H1 (cell line): Measurements from ENCODE around the gene TEN1. TPM values are rescaled to one million over a fixed set of nuclear protein-coding genes. Genes with fewer than 3 reads are reported as not detected.

Source experiments
- CTCF ChIA-PET: fragments of 300-600 bp; sonication (Branson Sonifier 250); formaldehyde crosslinking; loops from one replicate; lab custom pipeline; 2021; ENCODE audit not compliant: partially characterized antibody; lab: Charles Lee
- POLR2A ChIA-PET: fragments of 300-600 bp; sonication (Branson Sonifier 250); formaldehyde crosslinking; loops from one replicate; lab custom pipeline; 2021; ENCODE audit warnings: inconsistent platforms; ENCODE audit not compliant: partially characterized antibody; lab: Charles Lee
- DNase-seq, 2 experiments: peaks; one replicate each; pipeline versions ENCODE4 v3.0.0 to v3.0.0-alpha.2; 2010 to 2022; ENCODE audit warnings: low spot score in 2 of 2, low read depth in 1 of 2, mixed read lengths in 1 of 2
- FAIRE-seq: peaks from 2 replicates; lab custom pipeline; 2011; peaks lifted over from hg19 to GRCh38; lab: Jason Lieb, UNC
- H2AFZ ChIP-seq: 2 replicates; pipeline ENCODE4 v1.8.1; 2012; ENCODE audit warnings: low read length, inconsistent platforms
- H2AK5ac ChIP-seq: 2 replicates; pipeline ENCODE4 v1.6.1; 2013; ENCODE audit warnings: low read depth, low read length
- H2BK120ac ChIP-seq: replicated peaks from 2 replicates; pipeline ENCODE3; 2013; ENCODE audit warnings: low read depth, low read length, inconsistent platforms
- H2BK12ac ChIP-seq: 2 replicates; pipeline ENCODE4 v1.6.1; 2013; ENCODE audit warnings: low read depth, low read length
- H2BK15ac ChIP-seq: 2 replicates; pipeline ENCODE4 v1.6.1; 2013; ENCODE audit warnings: low read length
- H2BK20ac ChIP-seq: 2 replicates; pipeline ENCODE4 v1.6.1; 2013; ENCODE audit warnings: low read length
- H2BK5ac ChIP-seq: 2 replicates; pipeline ENCODE4 v1.6.1; 2013; ENCODE audit warnings: low read depth, low read length
- H3K14ac ChIP-seq: 2 replicates; pipeline ENCODE4 v1.6.1; 2013; ENCODE audit warnings: inconsistent platforms; ENCODE audit not compliant: insufficient read length
- H3K18ac ChIP-seq: 2 replicates; pipeline ENCODE4 v1.6.1; 2013; ENCODE audit warnings: low read length; ENCODE audit errors: extremely low read depth
- H3K23ac ChIP-seq: 2 replicates; pipeline ENCODE4 v1.6.1; 2013; ENCODE audit warnings: inconsistent platforms; ENCODE audit not compliant: insufficient read length
- H3K23me2 ChIP-seq: 2 replicates; pipeline ENCODE4 v1.6.1; 2013; ENCODE audit warnings: low read depth, low read length
- H3K27ac ChIP-seq: 2 replicates; pipeline ENCODE4 v1.6.1; 2011; ENCODE audit warnings: low read depth, low read length, inconsistent platforms
- H3K27me3 ChIP-seq, 4 experiments: replicated peaks in 1 of 4; 1 replicate in 1 of 4; 2 replicates in 3 of 4; pipeline versions ENCODE4 v1.6.1 to v1.8.1; 2011 to 2013; ENCODE audit warnings: low read length in 3 of 4, mild to moderate bottlenecking in 3 of 4, inconsistent platforms in 2 of 4, mixed read lengths in 2 of 4, moderate library complexity in 1 of 4; ENCODE audit not compliant: control insufficient read depth in 3 of 4, insufficient read depth in 3 of 4; ENCODE audit errors: extremely low read depth in 1 of 4
- H3K36me3 ChIP-seq, 4 experiments: 2 replicates each; pipeline versions ENCODE4 v1.6.1 to v1.8.1; 2011 to 2013; ENCODE audit warnings: mild to moderate bottlenecking in 4 of 4, low read length in 3 of 4, moderate library complexity in 2 of 4, control low read depth in 1 of 4, inconsistent platforms in 1 of 4; ENCODE audit not compliant: insufficient read depth in 4 of 4, control insufficient read depth in 2 of 4
- H3K4ac ChIP-seq: replicated peaks from 2 replicates; pipeline ENCODE3; 2013; ENCODE audit warnings: low read length, low read depth, mixed read lengths, inconsistent platforms; ENCODE audit not compliant: insufficient read length
- H3K4me1 ChIP-seq, 4 experiments: replicated peaks in 1 of 4; 1 replicate in 1 of 4; 2 replicates in 3 of 4; pipeline versions ENCODE4 v1.6.1 to v1.8.1; 2011 to 2013; ENCODE audit warnings: low read length in 3 of 4, inconsistent platforms in 2 of 4, mixed read lengths in 1 of 4; ENCODE audit not compliant: insufficient read depth in 4 of 4, control insufficient read depth in 3 of 4
- H3K4me2 ChIP-seq, 2 experiments: 2 replicates each; pipeline versions ENCODE4 v1.6.1 to v1.8.1; 2011 to 2013; ENCODE audit warnings: low read depth in 2 of 2, low read length in 2 of 2, control low read depth in 1 of 2, inconsistent platforms in 1 of 2, mild to moderate bottlenecking in 1 of 2; ENCODE audit not compliant: insufficient read depth in 1 of 2
- H3K4me3 ChIP-seq, 4 experiments: fragments of 200-600, 300-600 bp in 1 of 4; sonication (generic), shearing (Covaris generic), sonication (Bioruptor Twin) in 1 of 4; 2 replicates each; pipeline versions ENCODE4 v1.5.1 to v1.8.1; 2011 to 2016; ENCODE audit warnings: low read length in 4 of 4, low read depth in 3 of 4, control low read depth in 2 of 4, inconsistent platforms in 2 of 4, mild to moderate bottlenecking in 2 of 4, mixed read lengths in 1 of 4, moderate library complexity in 1 of 4; ENCODE audit not compliant: insufficient read depth in 2 of 4; ENCODE audit errors: extremely low read depth in 1 of 4
- H3K56ac ChIP-seq: replicated peaks from 2 replicates; pipeline ENCODE3; 2013; ENCODE audit warnings: low read depth, mild to moderate bottlenecking, mixed read lengths, low read length, inconsistent platforms; ENCODE audit not compliant: insufficient read length
- H3K79me1 ChIP-seq: 2 replicates; pipeline ENCODE4 v1.6.1; 2013; ENCODE audit warnings: low read depth, low read length, control low read depth
- H3K79me2 ChIP-seq, 2 experiments: 2 replicates each; pipeline versions ENCODE4 v1.6.1 to v1.8.1; 2012 to 2013; ENCODE audit warnings: low read length in 2 of 2, mild to moderate bottlenecking in 2 of 2, inconsistent platforms in 1 of 2; ENCODE audit not compliant: insufficient read depth in 2 of 2, control insufficient read depth in 1 of 2
- H3K9ac ChIP-seq, 4 experiments: replicated peaks in 1 of 4; 1 replicate in 1 of 4; 2 replicates in 3 of 4; pipeline versions ENCODE4 v1.6.1 to v1.8.1; 2011 to 2013; ENCODE audit warnings: low read depth in 3 of 4, low read length in 3 of 4, control low read depth in 2 of 4, mild to moderate bottlenecking in 2 of 4, moderate library complexity in 2 of 4, inconsistent platforms in 1 of 4; ENCODE audit errors: extremely low read depth in 1 of 4
- H3K9me3 ChIP-seq, 2 experiments: 2 replicates each; pipeline versions ENCODE4 v1.6.1 to v1.8.1; 2012 to 2013; ENCODE audit warnings: mild to moderate bottlenecking in 2 of 2, moderate library complexity in 2 of 2, control low read depth in 1 of 2, inconsistent platforms in 1 of 2, low read depth in 1 of 2, low read length in 1 of 2, mixed read lengths in 1 of 2; ENCODE audit not compliant: insufficient read depth in 2 of 2
- H4K20me1 ChIP-seq, 2 experiments: replicated peaks in 1 of 2; 2 replicates each; pipeline versions ENCODE3 to v1.8.1; 2011 to 2013; ENCODE audit warnings: inconsistent platforms in 2 of 2, low read length in 2 of 2, mild to moderate bottlenecking in 1 of 2; ENCODE audit not compliant: insufficient read depth in 2 of 2, control insufficient read depth in 1 of 2
- H4K5ac ChIP-seq: 2 replicates; pipeline ENCODE4 v1.6.1; 2013; ENCODE audit warnings: low read length, low read depth, mixed read lengths, inconsistent platforms; ENCODE audit not compliant: insufficient read length
- H4K8ac ChIP-seq: 2 replicates; pipeline ENCODE4 v1.8.0; 2013; ENCODE audit warnings: mild to moderate bottlenecking, moderate library complexity, low read length, inconsistent platforms; ENCODE audit not compliant: insufficient read depth; ENCODE audit errors: extremely low read depth
- H4K91ac ChIP-seq: replicated peaks from 2 replicates; pipeline ENCODE3; 2013; ENCODE audit warnings: low read length, mixed read lengths, inconsistent platforms; ENCODE audit not compliant: insufficient read length
- CHD2 ChIP-seq: IDR thresholded peaks from 2 replicates; pipeline ENCODE4 v1.6.1; 2012; ENCODE audit warnings: low read length, improper control_type of control experiment
- EGR1 ChIP-seq: IDR thresholded peaks from 2 replicates; pipeline ENCODE4 v1.6.1; 2011; ENCODE audit warnings: low read depth, low read length, borderline replicate concordance
- JUN ChIP-seq: IDR thresholded peaks from 2 replicates; pipeline ENCODE4 v1.6.1; 2011; ENCODE audit warnings: low read depth, mild to moderate bottlenecking, improper control_type of control experiment, low read length
- KDM1A ChIP-seq: fragments of 200-600, 300-600 bp; sonication (generic); IDR thresholded peaks from 2 replicates; pipeline ENCODE4 v1.7.1; 2016; ENCODE audit warnings: mild to moderate bottlenecking, low read length, borderline replicate concordance
- KDM5A ChIP-seq: fragments of 200-600 bp; IDR thresholded peaks from 2 replicates; pipeline ENCODE4 v1.7.1; 2012; ENCODE audit warnings: mild to moderate bottlenecking, low read length, inconsistent platforms, mixed read lengths
- RXRA ChIP-seq: IDR thresholded peaks from 2 replicates; pipeline ENCODE4 v1.6.1; 2011; ENCODE audit warnings: low read depth, mild to moderate bottlenecking, low read length, moderate library complexity; ENCODE audit not compliant: insufficient read depth
- SIRT6 ChIP-seq: IDR thresholded peaks from one replicate; pipeline ENCODE4 v1.7.1; 2012; ENCODE audit warnings: low read length, inconsistent platforms
- WGBS, 2 experiments: shearing (Covaris generic) in 1 of 2; methylation state at CpG; one replicate each; pipeline versions ENCODE4 v1.1.6 to v1.1.7; 2013 to 2015; ENCODE audit warnings: low lambda C conversion rate in 2 of 2, mixed read lengths in 2 of 2, inconsistent platforms in 1 of 2, low coverage in 1 of 2, missing lambda C conversion rate in 1 of 2; ENCODE audit not compliant: insufficient replicate concordance in 2 of 2, insufficient coverage in 1 of 2, insufficient read length in 1 of 2; ENCODE audit errors: extremely low coverage in 1 of 2, missing lambda C conversion rate in 1 of 2; 5-methylcytosine and 5-hydroxymethylcytosine counted together
- polyA plus RNA-seq, 7 experiments: library from polyadenylated mRNA; depleted of rRNA in 3 of 7; stranded (reverse) in 5 of 7; unstranded in 2 of 7; fragments of >200 nt in 5 of 7; fragments of 200-250 nt in 2 of 7; gene quantifications; 1 replicate in 5 of 7; 2 replicates in 1 of 7; 4 replicates in 1 of 7; pipeline versions ENCODE4 v1.2.1 to v1.2.3, GENCODE V29; 2011 to 2013; ENCODE audit warnings: missing spikeins in 2 of 7, mixed read lengths in 2 of 7
- total RNA-seq: library from RNA; stranded (reverse); fragmentation: NEBNext Ultra II Directional; extraction: Animal tissue kit (Norgen Biotek cat#: 25700); gene quantifications from 2 replicates; pipeline ENCODE4 v1.2.1, GENCODE V29; 2021

TEN1 gene
- total and polyA plus RNA-seq, 2 of the 8 experiments (the other 6 are each of a cell fraction or from before 2014, with no cell fraction given) = 15.9 to 18.7 TPM

GRCh38 chr17:75998327-75998795, 19.3 kb downstream of the TEN1 start:
- Histone ChIP-seq H2BK12ac (no peak overlapping the region), H3K14ac (no peak overlapping the region), H3K27me3 (no peaks in the 10 kb centered on the region), H3K18ac (no peak overlapping the region), H3K9me3 (no peaks in the 10 kb centered on the region), H3K9ac (no peak overlapping the region), H2BK5ac (no peak overlapping the region), H3K27ac (no peak overlapping the region), H3K4me2 (no peak overlapping the region), H3K4me1 (no peaks in the 10 kb centered on the region; a peak in 3 of 7 replicates), H4K20me1 (no peaks in the 10 kb centered on the region), H3K79me2 (no peaks in the 10 kb centered on the region), H3K23ac (no peak overlapping the region), H3K4ac (no peak overlapping the region), H4K91ac (no peak overlapping the region), H4K5ac (no peak overlapping the region), H2BK120ac (no peak overlapping the region), H2AFZ (no peak overlapping the region), H2BK15ac (no peak overlapping the region), H3K4me3 (no peak overlapping the region), H2AK5ac (no peak overlapping the region), H3K23me2 (no peaks in the 10 kb centered on the region), H3K36me3 (peaks cover 0 to 2% (median under 1%) of the 10 kb centered on the region in 4 experiments; a peak in 2 of 8 replicates), H3K56ac (no peak overlapping the region), H2BK20ac (no peak overlapping the region), H3K79me1 (no peaks in the 10 kb centered on the region), H4K8ac (no peak overlapping the region)
- ChIA-PET POLR2A (interaction anchor here (0.6 to 1.8 kb wide), 4 partner anchors 10 to 57 kb away, joined by 3 to 8 read pairs (median 4); partner anchors contain the start of gene FBF1), CTCF (interaction anchor here (0.6 to 32.0 kb wide), 10 partner anchors 9 to 303 kb away, joined by 3 to 885 read pairs (median 4); partner anchors contain the start of genes EVPL, MRPL38 and TRIM65)
- TF ChIP-seq KDM1A (no peak), EGR1 (no peak), SIRT6 (no peak), CHD2 (no peak), KDM5A (no peak), JUN (no peak), RXRA (no peak)
- 88% methylated on average over 9 of the region's 9 CpGs; no CpG with 5 or more reads in 1 of the 2 experiments for WGBS, 2 experiments
- DNase-seq (no peak), FAIRE-seq (no peak)
